Smooth muscle cell (in vitro differentiated cells): Measurements from ENCODE around the gene BEST1. TPM values are rescaled to one million over a fixed set of nuclear protein-coding genes. Genes with fewer than 3 reads are reported as not detected.

Experiments used
- DNase-seq: peaks from one replicate; lab custom pipeline; 2025; ENCODE audit not compliant: unreplicated experiment; lab: John Stamatoyannopoulos, UW
- H2AFZ ChIP-seq: fragments of 200-600 bp; sonication (generic); 2 replicates; pipeline ENCODE4 v1.6.0; 2016; ENCODE audit warnings: antibody characterized with exemption, low read depth, mild to moderate bottlenecking
- H3F3A ChIP-seq: fragments of 200-600 bp; sonication (generic); 2 replicates; pipeline ENCODE4 v1.6.0; 2017; ENCODE audit warnings: antibody characterized with exemption, low read depth
- H3K27ac ChIP-seq: fragments of 200-600 bp; sonication (generic); 2 replicates; pipeline ENCODE4 v1.5.1; 2016; ENCODE audit warnings: low read depth, mild to moderate bottlenecking
- H3K27me3 ChIP-seq: fragments of 200-600 bp; sonication (generic); 2 replicates; pipeline ENCODE4 v1.6.1; 2016; ENCODE audit warnings: low read depth, mild to moderate bottlenecking
- H3K36me3 ChIP-seq: fragments of 200-600 bp; sonication (generic); 2 replicates; pipeline ENCODE4 v1.5.1; 2016; ENCODE audit warnings: low read depth
- H3K4me1 ChIP-seq: fragments of 200-600 bp; sonication (generic); 2 replicates; pipeline ENCODE4 v1.5.1; 2016; ENCODE audit warnings: low read depth
- H3K4me2 ChIP-seq: fragments of 200-600 bp; sonication (generic); 2 replicates; pipeline ENCODE4 v1.6.0; 2016; ENCODE audit warnings: mild to moderate bottlenecking
- H3K4me3 ChIP-seq: fragments of 200-600 bp; sonication (generic); 2 replicates; pipeline ENCODE4 v1.5.1; 2016; ENCODE audit warnings: mild to moderate bottlenecking
- H3K79me2 ChIP-seq: fragments of 200-600 bp; sonication (generic); 2 replicates; pipeline ENCODE4 v1.6.0; 2016; ENCODE audit warnings: low read depth, mild to moderate bottlenecking
- H3K9ac ChIP-seq: fragments of 200-600 bp; sonication (generic); 2 replicates; pipeline ENCODE4 v1.6.0; 2016; ENCODE audit warnings: low read depth
- H3K9me3 ChIP-seq: fragments of 200-600 bp; sonication (generic); replicated peaks from 2 replicates; pipeline ENCODE4 v1.5.1; 2016; ENCODE audit warnings: low read depth
- H4K20me1 ChIP-seq: fragments of 200-600 bp; sonication (generic); 2 replicates; pipeline ENCODE4 v1.6.0; 2016; ENCODE audit warnings: low read depth
- WGBS: methylation state at CpG from one replicate; pipeline ENCODE4 v1.1.7; 2016; ENCODE audit warnings: low lambda C conversion rate; 5-methylcytosine and 5-hydroxymethylcytosine counted together
- polyA plus RNA-seq: library from polyadenylated mRNA; unstranded; fragments of >200 nt; fragmentation: Nextera tagmentation; extraction: Ambion mirVana; gene quantifications from 2 replicates; pipeline ENCODE4 v1.2.1, GENCODE V29; 2016
- total RNA-seq: library from RNA; depleted of rRNA; stranded (reverse); fragments of >200 nt; gene quantifications from 2 replicates; pipeline ENCODE4 v1.2.3, GENCODE V29; 2014
- TF ChIP-seq, protein P1 (sequence below): fragments of 200-600 bp; sonication (generic); IDR thresholded peaks from 2 replicates; pipeline ENCODE4 v1.5.1; 2017; ENCODE audit warnings: borderline replicate concordance, mild to moderate bottlenecking, antibody characterized with exemption; ENCODE audit not compliant: insufficient read depth, poor library complexity, severe bottlenecking

Gene BEST1
- total and polyA plus RNA-seq, 2 experiments from 2014 or later, result 1.6 to 2.4 TPM

DNA sequence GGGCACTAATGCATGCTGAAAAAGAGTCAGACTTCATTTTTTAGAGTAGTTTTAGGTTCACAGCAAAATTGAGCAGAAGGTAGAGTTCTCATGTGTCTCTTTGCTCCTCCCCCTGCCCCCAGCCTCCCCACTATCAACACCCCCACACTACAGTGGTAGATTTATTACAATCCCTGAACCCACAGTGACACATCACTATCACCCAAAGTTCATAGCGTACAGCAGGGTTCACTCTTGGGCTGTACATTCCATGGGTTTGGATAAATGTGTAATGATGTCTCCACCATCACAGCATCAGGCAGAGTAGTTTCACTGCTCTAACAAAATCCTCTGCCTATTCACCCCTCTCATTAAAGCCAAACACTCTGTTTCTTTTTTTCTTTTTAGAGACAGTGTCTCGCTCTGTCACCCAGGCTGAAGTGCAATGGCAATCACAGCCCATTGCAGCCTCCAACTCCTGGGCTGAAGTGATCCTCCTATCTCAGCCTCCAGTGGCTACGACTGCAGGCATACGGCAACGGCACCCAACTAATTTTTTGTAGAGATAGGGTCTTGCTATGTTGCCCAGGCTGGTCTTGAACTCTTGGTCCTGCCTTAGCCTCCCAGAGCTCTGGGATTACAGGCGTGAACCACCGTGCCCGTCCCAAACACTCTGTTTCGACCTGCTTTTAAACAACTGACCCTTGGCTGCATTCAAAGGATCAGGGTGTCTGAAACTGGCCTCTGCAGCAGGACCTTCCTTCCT, 4.1 kb downstream of the BEST1 start:
- no peaks in the 10 kb centered on the region for H3K79me2 ChIP-seq
- no peaks in the 10 kb centered on the region for H4K20me1 ChIP-seq
- H3K9ac ChIP-seq, result peak overlapping the region; percentile 70
- H3K9me3 ChIP-seq, result no peaks in the 10 kb centered on the region
- peak overlapping the region; percentile 48 for H3K27ac ChIP-seq
- H3F3A ChIP-seq, result peaks cover 7% of the 10 kb centered on the region
- no peak for DNase-seq
- H2AFZ ChIP-seq, result peak overlapping the region; percentile 15
- peaks cover 7% of the 10 kb centered on the region for H3K4me1 ChIP-seq
- H3K4me3 ChIP-seq, result peak overlapping the region; percentile 34
- H3K27me3 ChIP-seq, result no peaks in the 10 kb centered on the region
- no peaks in the 10 kb centered on the region for H3K36me3 ChIP-seq
- WGBS, result 91% methylated on average over 9 of the region's 9 CpGs
- TF ChIP-seq, protein P1, sequence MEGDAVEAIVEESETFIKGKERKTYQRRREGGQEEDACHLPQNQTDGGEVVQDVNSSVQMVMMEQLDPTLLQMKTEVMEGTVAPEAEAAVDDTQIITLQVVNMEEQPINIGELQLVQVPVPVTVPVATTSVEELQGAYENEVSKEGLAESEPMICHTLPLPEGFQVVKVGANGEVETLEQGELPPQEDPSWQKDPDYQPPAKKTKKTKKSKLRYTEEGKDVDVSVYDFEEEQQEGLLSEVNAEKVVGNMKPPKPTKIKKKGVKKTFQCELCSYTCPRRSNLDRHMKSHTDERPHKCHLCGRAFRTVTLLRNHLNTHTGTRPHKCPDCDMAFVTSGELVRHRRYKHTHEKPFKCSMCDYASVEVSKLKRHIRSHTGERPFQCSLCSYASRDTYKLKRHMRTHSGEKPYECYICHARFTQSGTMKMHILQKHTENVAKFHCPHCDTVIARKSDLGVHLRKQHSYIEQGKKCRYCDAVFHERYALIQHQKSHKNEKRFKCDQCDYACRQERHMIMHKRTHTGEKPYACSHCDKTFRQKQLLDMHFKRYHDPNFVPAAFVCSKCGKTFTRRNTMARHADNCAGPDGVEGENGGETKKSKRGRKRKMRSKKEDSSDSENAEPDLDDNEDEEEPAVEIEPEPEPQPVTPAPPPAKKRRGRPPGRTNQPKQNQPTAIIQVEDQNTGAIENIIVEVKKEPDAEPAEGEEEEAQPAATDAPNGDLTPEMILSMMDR, result no peak
- peak overlapping the region; percentile 79 for H3K4me2 ChIP-seq

DNA sequence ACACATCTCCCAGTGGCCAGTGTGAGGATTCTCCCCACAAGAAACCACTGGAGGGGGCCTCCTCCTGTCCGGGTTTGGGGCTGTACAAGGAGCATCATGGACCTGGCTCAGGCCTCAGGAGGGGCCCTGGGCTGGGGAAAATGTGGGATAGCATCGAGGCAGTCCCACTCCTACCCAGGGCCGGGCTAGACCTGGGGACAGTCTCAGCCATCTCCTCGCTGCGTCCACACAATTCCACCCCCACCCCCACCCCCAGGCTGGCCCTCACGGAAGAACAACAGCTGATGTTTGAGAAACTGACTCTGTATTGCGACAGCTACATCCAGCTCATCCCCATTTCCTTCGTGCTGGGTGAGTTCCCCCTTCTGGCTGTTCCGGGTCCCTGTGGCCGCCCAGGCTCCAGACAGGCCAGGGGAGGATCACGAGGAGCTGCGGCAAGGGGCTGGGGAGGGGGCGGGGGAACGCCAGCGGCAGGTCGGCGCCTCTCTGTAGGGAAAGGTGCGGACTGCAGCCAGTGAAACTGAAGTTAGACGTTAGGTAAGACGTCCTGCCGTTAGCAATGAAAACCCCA, 4.8 kb downstream of the BEST1 start:
- peak overlapping the region; percentile 79 for H3K4me2 ChIP-seq
- H4K20me1 ChIP-seq, result no peaks in the 10 kb centered on the region
- no peak for DNase-seq
- peak overlapping the region; percentile 15 for H2AFZ ChIP-seq
- peak overlapping the region; percentile 34 for H3K4me3 ChIP-seq
- H3F3A ChIP-seq, result peaks cover 7% of the 10 kb centered on the region
- TF ChIP-seq, protein P1, result no peak
- no peaks in the 10 kb centered on the region for H3K27me3 ChIP-seq
- WGBS, result 6% methylated on average over 20 of the region's 21 CpGs
- peaks cover 7% of the 10 kb centered on the region for H3K4me1 ChIP-seq
- no peaks in the 10 kb centered on the region for H3K9me3 ChIP-seq
- no peaks in the 10 kb centered on the region for H3K79me2 ChIP-seq
- peak overlapping the region; percentile 48 for H3K27ac ChIP-seq
- H3K9ac ChIP-seq, result peak overlapping the region; percentile 70
- H3K36me3 ChIP-seq, result no peaks in the 10 kb centered on the region

DNA sequence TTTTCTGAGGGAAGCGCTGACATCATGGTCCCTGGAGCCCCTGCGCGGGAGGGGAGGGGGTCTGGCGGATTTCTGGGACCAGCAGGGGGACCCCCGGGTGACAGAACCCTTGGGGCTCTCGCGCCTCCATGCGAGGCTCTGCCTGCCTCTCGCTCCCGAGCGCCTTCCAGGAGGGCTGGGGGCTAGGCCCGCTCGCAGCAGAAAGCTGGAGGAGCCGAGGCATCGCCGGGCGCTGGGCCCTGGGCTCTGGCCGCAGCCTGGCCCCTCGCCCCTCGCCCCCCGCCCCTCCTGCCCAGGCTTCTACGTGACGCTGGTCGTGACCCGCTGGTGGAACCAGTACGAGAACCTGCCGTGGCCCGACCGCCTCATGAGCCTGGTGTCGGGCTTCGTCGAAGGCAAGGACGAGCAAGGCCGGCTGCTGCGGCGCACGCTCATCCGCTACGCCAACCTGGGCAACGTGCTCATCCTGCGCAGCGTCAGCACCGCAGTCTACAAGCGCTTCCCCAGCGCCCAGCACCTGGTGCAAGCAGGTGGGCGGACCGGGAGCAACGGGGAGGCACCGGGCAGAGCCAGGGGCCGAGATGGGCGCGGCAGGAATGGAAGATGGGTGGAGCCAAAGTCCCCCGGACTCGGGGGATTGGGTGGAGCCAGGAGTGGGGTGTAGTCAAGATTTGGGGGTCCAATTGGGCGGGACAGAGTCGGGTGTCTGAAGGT, 5.4 kb downstream of the BEST1 start:
- H3F3A ChIP-seq, result peaks cover 7% of the 10 kb centered on the region
- peak overlapping the region; percentile 15 for H2AFZ ChIP-seq
- no peaks in the 10 kb centered on the region for H3K36me3 ChIP-seq
- H3K27me3 ChIP-seq, result no peaks in the 10 kb centered on the region
- H4K20me1 ChIP-seq, result no peaks in the 10 kb centered on the region
- peak overlapping the region; percentile 34 for H3K4me3 ChIP-seq
- no peak for DNase-seq
- TF ChIP-seq, protein P1, result no peak
- no peaks in the 10 kb centered on the region for H3K9me3 ChIP-seq
- no peaks in the 10 kb centered on the region for H3K79me2 ChIP-seq
- peak overlapping the region; percentile 70 for H3K9ac ChIP-seq
- WGBS, result 7% methylated on average over 46 of the region's 56 CpGs
- peak overlapping the region; percentile 79 for H3K4me2 ChIP-seq
- H3K4me1 ChIP-seq, result peaks cover 7% of the 10 kb centered on the region
- peak overlapping the region; percentile 48 for H3K27ac ChIP-seq
